Cardiac muscle cell (in vitro differentiated cells and primary cell): Measurements from ENCODE around the gene FADS1. TPM values are rescaled to one million over a fixed set of nuclear protein-coding genes. Genes with fewer than 3 reads are reported as not detected.

ENCODE experiments used
- DNase-seq, 2 donors: peaks; one replicate each; pipeline versions ENCODE4 v3.0.0 to v3.0.0-alpha.2; 2010 to 2017; ENCODE audit warnings: low read depth in 1 of 2, low spot score in 1 of 2
- H3K27ac ChIP-seq: fragments of 200-600 bp; sonication (generic); 2 replicates; pipeline ENCODE4 v1.5.1; 2016
- H3K27me3 ChIP-seq: fragments of 200-600 bp; sonication (generic); 2 replicates; pipeline ENCODE4 v1.6.0; 2016; ENCODE audit warnings: control low read depth
- H3K36me3 ChIP-seq: fragments of 200-600 bp; sonication (generic); 2 replicates; pipeline ENCODE4 v1.5.1; 2016; ENCODE audit warnings: control low read depth
- H3K4me1 ChIP-seq: fragments of 200-600 bp; sonication (generic); 2 replicates; pipeline ENCODE4 v1.8.1; 2017; ENCODE audit warnings: low read depth, mild to moderate bottlenecking, mixed run types
- H3K4me3 ChIP-seq: fragments of 200-600 bp; sonication (generic); 2 replicates; pipeline ENCODE4 v1.5.1; 2016; ENCODE audit warnings: mild to moderate bottlenecking
- H3K9me3 ChIP-seq: fragments of 200-600 bp; sonication (generic); 2 replicates; pipeline ENCODE4 v1.5.1; 2017; ENCODE audit warnings: low read depth, mild to moderate bottlenecking, control low read depth
- polyA plus RNA-seq: library from polyadenylated mRNA; unstranded; fragments of >200 nt; fragmentation: Nextera tagmentation; extraction: Ambion mirVana; gene quantifications from 2 replicates; pipeline ENCODE4 v1.2.1, GENCODE V29; 2016
- total RNA-seq: library from RNA; depleted of rRNA; stranded (reverse); fragments of >200 nt; gene quantifications from 2 replicates; pipeline ENCODE4 v1.2.3, GENCODE V29; 2016
- TF ChIP-seq, protein P1 (sequence below): IDR thresholded peaks from 2 replicates; pipeline ENCODE4 v1.5.1; 2012; ENCODE audit warnings: low read depth, mild to moderate bottlenecking, low read length

The FADS1 gene
- total and polyA plus RNA-seq, 2 experiments from 2014 or later, result 114 to 249 TPM

DNA sequence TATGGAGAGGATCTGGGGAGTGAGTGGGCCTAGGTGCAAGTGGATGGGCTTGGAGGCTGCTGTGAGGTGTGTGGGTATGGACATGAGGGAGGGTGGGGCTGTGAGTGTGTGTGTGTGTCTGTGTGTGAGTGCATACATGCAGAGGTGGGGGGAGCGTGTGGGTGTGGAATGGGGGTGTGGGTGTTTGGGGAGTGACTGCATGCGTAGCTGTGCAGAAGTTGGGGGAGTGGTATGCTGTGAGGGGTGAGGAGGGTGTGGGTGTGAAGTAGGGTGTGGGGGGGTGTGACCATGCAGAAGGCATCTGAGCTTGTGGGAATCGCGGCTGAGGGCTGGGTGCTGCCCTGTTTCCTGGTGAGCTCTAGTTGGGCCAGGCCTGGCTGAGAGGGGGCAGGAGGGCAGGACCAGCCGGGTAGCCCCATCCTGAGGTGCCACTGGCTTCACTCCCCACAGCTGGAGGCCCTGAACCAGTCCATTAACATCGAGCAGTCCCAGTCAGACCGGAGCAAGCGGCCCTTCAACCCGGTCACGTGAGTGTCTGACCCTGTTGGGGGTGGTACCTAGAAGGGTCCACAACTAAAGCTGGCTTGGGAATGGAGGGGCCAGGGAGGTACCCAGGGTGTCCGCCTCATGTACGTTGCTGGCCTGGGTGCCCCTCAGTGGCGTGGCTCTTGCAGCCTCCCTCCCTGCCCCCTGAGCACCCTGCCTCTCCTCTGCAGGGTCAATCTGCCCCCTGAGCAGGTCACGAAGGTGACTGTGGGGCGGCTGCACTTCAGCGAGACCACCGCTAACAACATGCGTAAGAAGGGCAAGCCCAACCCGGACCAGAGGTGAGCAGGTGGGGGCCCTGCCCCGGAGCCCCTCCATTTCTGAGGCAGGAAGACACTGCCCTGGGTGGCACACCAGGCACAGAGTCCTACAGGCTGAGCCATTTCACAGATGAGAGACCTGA, 40.9 kb downstream of the FADS1 start:
- TF ChIP-seq, protein P1, sequence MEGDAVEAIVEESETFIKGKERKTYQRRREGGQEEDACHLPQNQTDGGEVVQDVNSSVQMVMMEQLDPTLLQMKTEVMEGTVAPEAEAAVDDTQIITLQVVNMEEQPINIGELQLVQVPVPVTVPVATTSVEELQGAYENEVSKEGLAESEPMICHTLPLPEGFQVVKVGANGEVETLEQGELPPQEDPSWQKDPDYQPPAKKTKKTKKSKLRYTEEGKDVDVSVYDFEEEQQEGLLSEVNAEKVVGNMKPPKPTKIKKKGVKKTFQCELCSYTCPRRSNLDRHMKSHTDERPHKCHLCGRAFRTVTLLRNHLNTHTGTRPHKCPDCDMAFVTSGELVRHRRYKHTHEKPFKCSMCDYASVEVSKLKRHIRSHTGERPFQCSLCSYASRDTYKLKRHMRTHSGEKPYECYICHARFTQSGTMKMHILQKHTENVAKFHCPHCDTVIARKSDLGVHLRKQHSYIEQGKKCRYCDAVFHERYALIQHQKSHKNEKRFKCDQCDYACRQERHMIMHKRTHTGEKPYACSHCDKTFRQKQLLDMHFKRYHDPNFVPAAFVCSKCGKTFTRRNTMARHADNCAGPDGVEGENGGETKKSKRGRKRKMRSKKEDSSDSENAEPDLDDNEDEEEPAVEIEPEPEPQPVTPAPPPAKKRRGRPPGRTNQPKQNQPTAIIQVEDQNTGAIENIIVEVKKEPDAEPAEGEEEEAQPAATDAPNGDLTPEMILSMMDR, result no peak
- Histone ChIP-seq H3K4me1 (peaks cover 27% of the 10 kb centered on the region), H3K27ac (peak overlapping the region; percentile 39), H3K4me3 (no peak overlapping the region), H3K27me3 (no peaks in the 10 kb centered on the region), H3K9me3 (no peaks in the 10 kb centered on the region), H3K36me3 (peaks cover 8% of the 10 kb centered on the region)
- no peak for DNase-seq

- Histone ChIP-seq H3K36me3 (peaks cover 8% of the 10 kb centered on the region), H3K4me3 (no peak overlapping the region), H3K4me1 (peaks cover 27% of the 10 kb centered on the region), H3K27ac (no peak overlapping the region), H3K9me3 (no peaks in the 10 kb centered on the region), H3K27me3 (no peaks in the 10 kb centered on the region)
- DNase-seq, result no peak
- TF ChIP-seq, protein P1, result no peak
These were observed 41.7 kb downstream of the FADS1 start for GRCh38 chr11:61775106-61775505.

DNA sequence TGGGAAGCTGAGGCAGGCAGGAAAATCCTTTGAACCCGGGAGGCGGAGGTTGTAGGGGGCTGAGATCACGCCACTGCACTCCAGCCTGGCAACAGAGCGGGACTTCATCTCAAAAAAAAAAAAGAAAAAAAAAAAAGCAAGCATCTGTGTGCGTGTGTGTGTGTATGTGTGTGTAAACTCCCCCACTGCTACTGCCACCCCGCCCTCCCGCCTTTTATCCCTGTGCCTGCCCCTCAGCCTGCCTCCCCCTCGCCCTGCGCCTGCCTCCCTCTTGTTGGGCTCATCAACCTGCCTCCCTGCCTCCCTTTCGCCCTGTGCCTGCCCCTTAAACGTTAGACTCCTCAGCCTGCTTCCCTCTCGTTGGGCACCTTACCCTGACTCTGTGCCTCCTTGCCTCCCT, 42.4 kb downstream of the FADS1 start:
- no peak for DNase-seq
- H3K9me3 ChIP-seq, result no peaks in the 10 kb centered on the region
- H3K36me3 ChIP-seq, result peaks cover 8% of the 10 kb centered on the region
- no peak overlapping the region for H3K27ac ChIP-seq
- H3K4me3 ChIP-seq, result no peak overlapping the region
- H3K27me3 ChIP-seq, result no peaks in the 10 kb centered on the region
- TF ChIP-seq, protein P1, result no peak
- H3K4me1 ChIP-seq, result peaks cover 33% of the 10 kb centered on the region

DNA sequence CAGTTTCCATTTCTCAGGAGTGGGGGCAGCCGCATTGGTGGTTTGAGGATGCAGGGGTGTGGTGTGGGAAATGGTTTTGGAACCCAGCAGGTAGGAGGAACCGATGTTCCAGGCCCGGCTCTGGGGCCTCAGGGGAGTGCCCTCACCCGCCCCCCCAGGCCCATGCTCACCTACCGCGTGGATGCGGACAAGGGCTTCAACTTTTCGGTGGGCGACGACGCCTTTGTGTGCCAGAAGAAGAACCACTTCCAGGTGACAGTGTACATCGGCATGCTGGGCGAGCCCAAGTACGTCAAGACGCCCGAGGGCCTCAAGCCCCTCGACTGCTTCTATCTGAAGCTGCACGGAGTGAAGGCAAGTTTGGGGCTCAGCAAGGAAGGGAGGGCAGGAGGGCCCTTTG, 43.0 kb downstream of the FADS1 start:
- no peak for DNase-seq
- TF ChIP-seq, protein P1, result no peak
- H3K27ac ChIP-seq, result peak overlapping the region; percentile 94
- H3K4me1 ChIP-seq, result peaks cover 39% of the 10 kb centered on the region
- H3K9me3 ChIP-seq, result no peaks in the 10 kb centered on the region
- no peak overlapping the region for H3K4me3 ChIP-seq
- H3K27me3 ChIP-seq, result no peaks in the 10 kb centered on the region
- peaks cover 8% of the 10 kb centered on the region for H3K36me3 ChIP-seq

DNA sequence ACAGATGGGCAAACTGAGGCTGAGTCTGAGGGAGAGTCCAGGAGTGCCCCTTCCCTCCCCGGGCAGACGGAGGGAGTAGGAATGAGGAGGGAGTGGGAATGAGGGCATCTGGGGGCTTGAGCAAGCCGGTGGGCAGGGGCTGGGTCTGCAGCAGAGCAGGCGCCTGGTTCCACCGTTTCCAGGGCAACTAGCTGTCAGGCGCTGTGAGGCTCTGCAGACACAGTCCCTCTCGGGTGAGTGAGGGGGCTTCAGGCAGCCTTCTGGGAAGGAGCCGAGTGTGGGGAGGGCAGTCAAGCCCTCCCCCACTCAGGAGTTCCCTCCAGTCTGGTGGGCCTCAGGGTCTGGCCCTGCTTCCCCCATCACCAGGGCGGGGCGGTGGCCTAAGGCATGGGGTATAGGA, 43.4 kb downstream of the FADS1 start:
- H3K9me3 ChIP-seq, result no peaks in the 10 kb centered on the region
- peaks cover 4% of the 10 kb centered on the region for H3K36me3 ChIP-seq
- peak overlapping the region; percentile 94 for H3K27ac ChIP-seq
- peaks cover 44% of the 10 kb centered on the region for H3K4me1 ChIP-seq
- TF ChIP-seq, protein P1, result no peak
- no peak overlapping the region for H3K4me3 ChIP-seq
- no peaks in the 10 kb centered on the region for H3K27me3 ChIP-seq
- DNase-seq, result peak in 1 of 2 donors; percentile 75
